ENCODE data around the gene ENTHD1.

The ENTHD1 gene, protein sequence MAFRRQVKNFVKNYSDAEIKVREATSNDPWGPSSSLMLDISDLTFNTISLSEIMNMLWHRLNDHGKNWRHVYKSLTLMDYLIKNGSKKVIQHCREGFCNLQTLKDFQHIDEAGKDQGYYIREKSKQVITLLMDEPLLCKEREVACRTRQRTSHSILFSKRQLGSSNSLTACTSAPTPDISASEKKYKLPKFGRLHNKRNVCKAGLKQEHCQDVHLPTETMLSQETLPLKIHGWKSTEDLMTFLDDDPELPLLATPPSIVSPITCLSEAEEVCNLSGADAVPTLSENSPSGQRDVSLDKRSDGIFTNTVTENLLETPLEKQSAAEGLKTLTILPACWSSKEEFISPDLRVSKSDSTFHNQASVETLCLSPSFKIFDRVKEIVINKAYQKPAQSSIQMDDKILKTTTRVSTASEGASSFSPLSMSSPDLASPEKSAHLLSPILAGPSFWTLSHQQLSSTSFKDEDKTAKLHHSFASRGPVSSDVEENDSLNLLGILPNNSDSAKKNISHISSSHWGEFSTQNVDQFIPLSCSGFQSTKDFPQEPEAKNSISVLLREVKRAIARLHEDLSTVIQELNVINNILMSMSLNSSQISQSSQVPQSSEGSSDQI

GRCh38 chr22:39893526-39893925 is at the start of gene ENTHD1:
Gene ENTHD1 (minus strand): TSS chr22:39893760. CDS start chr22:39887748, 6,012 bp downstream.
- DNase-seq (ENCODE audit: low spot score) = no peak

- DNase-seq (ENCODE audit: low spot score) = no peak
These were observed 49.8 kb upstream of the ENTHD1 start for GRCh38 chr22:39943337-39943736.

DNA sequence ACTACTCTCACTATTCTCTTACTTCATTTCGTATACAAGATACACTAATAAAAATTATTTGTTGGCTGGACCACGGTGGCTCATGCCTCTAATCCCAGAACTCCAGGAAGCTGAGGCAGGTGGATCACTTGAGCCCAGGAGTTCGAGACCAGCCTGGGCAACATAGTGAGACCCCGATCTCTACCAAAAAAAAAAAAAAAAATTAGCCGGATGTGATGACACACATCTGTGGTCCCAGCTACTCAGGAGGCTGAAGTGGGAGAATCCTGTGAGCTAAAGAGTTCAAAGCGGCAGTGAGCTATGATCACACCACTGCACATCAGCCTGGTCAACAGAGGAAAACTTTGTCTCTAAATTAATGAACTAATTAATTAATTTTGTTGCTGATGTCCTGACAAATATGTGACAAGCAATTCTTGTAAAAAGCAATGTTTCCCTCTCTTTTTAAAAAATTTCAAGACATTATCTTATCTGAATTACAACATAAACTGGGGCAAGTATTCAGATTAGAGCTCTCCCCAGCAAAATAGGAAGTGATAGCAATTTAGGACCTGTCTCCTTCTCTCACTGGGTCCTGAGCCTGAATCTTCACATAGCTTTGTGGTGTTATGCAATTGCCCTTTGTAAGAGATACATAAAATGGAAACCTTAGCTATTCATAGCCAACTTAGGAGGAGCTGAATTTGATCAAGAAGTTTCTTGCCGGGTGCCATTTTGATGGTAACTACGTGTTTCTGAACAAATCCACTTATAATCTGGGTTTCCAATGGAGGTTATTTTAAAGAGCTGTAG is 49.1 kb upstream of the ENTHD1 start:
- DNase-seq (ENCODE audit: low spot score) = no peak

DNA sequence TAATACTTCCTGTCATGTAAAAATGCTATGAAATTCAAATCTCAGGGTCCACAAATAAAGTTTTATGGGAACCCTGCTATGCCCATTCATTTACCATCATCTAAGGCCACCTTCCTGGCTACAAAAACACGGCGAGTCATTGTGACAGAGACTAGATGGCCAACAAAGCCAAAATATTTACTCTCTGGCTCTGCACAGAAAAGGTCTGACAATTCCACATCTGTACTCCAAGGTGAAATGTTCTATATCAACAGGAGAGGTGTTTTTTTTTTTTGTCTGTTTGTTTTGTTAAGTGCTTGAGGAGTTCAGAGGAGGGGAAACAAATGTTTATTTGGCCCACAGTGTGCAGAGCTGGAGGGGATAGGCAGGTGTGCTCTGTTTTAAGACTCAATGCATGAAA is 48.0 kb upstream of the ENTHD1 start:
- DNase-seq (ENCODE audit: low spot score) = no peak

DNA sequence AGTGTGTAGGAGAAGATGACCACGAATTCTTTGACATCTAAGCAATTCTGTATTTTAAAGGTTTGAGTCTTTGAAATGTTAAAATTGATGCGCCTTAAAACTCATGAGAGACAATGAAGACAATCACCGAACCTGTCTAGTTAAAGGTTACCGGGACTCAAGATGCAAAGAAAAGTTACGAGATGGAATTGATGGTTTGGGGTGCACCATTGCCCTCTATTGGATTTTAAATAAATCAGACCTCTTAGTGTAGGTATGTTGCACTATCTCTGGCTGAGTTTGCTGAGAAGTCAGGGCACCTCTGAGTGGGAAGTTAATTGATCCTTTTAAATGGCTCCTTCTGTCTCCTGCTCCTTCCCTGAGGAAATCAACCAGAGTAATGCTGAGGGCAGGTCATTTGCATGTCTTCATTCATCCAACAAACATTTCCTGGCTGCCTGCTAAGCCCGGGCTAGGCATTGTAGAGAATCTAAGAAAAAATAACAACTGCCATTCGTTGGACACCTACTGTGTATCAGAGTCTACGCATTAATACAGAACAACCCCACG is 47.3 kb upstream of the ENTHD1 start:
- no peak for DNase-seq (ENCODE audit: low spot score)

- DNase-seq (ENCODE audit: low spot score) = no peak
These were observed 46.3 kb upstream of the ENTHD1 start for GRCh38 chr22:39939830-39940229.

DNA sequence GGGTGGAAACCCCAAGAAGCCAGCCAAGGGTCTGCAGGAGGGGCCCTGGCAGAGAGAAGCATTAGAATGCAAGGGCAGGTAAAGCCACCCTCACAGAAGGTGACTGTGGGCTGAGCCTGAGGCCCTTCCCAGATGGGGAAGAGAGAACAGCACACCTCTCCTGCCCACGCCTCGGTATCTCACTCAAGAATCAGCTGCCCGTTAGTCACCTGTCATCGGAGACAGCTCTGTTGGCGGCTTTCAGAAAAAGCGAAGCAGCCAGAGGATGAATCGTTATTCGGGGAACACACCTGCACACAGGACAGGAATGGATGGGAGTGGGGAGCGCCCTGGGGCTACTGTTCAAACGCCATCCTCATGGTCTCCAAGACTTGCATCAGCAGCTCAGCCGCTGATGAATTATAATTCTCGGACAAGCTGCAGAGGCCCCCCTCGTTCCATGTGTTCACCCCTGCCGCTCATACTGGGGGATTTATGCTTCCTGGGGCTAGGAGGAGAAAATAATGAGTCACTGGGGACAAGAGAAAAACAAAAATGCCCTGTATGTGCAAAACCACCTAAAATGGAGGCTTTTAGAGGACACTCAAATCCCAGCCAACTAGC is 45.0 kb upstream of the ENTHD1 start:
- DNase-seq (ENCODE audit: low spot score) = no peak

DNA sequence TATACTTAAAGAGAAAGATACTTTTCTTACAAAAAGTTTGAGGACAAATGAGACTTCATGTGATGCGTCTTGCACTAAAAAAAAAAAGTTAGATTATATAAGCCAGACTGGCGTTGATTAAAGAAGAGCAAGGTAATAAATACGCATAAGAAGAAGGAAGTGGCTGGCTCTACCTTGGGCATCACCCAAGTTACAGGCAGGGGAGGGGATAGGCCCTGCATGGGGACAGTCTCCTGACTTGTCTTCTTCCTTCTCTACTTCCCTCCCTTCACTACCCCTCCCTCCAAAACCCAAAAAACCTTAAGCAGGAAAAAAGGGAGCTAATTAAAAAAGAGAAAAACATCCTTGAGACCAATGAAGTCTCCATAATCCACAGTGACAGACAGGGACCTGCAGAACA is 44.3 kb upstream of the ENTHD1 start:
- no peak for DNase-seq (ENCODE audit: low spot score)

DNA sequence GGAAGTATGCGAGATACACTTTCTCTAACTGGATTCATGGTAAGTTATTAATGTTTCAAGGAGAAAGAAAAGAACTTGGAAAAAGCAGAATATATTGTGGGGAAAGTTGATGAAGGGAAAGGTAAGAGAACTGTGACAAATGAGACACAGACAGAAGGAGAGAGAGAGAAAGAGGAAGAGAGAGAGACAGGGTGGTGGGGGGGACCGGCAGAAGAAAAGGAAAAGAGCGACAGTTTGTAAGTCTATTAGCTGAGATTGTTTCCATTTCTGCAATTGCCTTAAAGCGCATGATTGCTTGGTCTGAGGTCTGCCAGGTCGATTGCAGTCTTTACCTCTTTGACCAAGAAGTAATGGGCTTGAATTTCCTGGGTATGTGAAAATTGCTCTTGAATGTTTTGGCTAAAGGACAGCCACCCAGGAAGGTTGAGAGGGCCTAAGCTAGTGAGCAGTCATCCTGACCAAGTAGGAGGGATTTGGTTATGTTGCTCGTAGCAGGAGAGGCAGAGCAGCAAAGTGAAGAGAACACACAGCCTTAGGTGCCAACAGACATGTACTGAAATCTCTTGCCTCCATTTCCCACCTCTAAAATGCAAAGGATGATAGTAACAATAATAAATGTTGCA is 43.1 kb upstream of the ENTHD1 start:
- no peak for DNase-seq (ENCODE audit: low spot score)

GRCh38 chr22:39935612-39936011 is 42.1 kb upstream of the ENTHD1 start:
- DNase-seq (ENCODE audit: low spot score) = no peak

- no peak for DNase-seq (ENCODE audit: low spot score)
These were observed 41.6 kb upstream of the ENTHD1 start for GRCh38 chr22:39935116-39935515.

DNA sequence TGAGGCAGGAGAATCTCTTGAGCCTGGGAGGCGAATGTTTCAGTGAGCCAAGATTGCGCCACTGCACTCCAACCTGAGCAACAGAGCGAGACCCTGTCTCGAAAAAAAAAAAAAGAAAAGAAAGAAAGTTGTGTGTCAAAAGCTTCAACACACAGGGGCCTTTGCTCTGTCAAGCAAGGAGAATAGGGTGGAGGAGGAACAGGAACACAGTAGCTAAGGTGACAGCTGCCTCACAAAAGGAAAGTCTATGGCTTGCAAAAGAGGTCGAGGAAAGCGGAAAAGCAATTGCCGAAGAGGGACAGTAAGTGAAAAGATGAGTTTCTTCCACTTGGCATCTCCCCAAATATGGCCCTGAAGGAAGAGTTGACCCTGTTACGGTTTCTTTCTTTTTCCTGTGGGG is 40.2 kb upstream of the ENTHD1 start:
- no peak for DNase-seq (ENCODE audit: low spot score)

- DNase-seq (ENCODE audit: low spot score) = no peak
These were observed 39.5 kb upstream of the ENTHD1 start for GRCh38 chr22:39932918-39933649.

DNA sequence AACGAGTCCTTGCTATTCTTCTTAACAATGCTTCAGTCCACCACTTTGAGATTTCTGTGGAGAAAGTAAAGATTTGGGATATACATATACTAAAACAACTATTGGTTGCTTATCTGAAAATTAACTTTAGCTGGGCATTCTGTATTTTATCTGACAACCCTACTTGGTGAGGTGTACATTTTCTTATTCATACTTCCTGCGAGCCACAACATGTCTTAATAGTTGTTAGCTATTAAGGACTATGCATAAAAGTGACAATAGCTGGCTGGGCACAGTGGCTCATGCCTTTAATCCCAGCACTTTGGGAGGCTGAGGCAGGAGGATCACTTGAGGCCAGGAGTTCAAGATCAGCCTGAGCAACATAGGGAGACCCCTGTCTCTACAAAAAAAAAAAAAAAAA is 38.6 kb upstream of the ENTHD1 start:
- no peak for DNase-seq (ENCODE audit: low spot score)

DNA sequence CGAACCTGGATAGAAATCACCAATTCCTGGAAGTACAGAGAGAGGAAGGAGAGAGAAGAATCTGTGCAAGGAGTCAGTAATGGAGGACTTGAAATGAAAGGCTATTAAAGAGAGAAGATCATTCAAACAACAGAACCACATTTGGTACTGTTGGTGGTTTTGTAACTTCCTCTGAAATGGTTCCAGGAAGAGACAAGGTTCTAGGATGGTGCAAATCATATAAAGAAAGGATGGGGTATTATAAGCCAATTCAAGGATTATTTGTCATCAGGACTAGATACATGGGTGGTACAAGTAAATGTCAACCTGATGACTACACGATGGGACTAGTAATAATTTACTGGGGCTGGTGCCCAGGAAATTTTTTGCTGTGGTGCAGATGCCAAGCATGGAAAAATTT is 37.7 kb upstream of the ENTHD1 start:
- no peak for DNase-seq (ENCODE audit: low spot score)

- DNase-seq (ENCODE audit: low spot score) = no peak
These were observed 35.3 kb upstream of the ENTHD1 start for GRCh38 chr22:39928536-39929520.

- DNase-seq (ENCODE audit: low spot score) = no peak
These were observed 34.0 kb upstream of the ENTHD1 start for GRCh38 chr22:39927544-39927943.

- no peak for DNase-seq (ENCODE audit: low spot score)
These were observed 33.2 kb upstream of the ENTHD1 start for GRCh38 chr22:39926753-39927152.

DNA sequence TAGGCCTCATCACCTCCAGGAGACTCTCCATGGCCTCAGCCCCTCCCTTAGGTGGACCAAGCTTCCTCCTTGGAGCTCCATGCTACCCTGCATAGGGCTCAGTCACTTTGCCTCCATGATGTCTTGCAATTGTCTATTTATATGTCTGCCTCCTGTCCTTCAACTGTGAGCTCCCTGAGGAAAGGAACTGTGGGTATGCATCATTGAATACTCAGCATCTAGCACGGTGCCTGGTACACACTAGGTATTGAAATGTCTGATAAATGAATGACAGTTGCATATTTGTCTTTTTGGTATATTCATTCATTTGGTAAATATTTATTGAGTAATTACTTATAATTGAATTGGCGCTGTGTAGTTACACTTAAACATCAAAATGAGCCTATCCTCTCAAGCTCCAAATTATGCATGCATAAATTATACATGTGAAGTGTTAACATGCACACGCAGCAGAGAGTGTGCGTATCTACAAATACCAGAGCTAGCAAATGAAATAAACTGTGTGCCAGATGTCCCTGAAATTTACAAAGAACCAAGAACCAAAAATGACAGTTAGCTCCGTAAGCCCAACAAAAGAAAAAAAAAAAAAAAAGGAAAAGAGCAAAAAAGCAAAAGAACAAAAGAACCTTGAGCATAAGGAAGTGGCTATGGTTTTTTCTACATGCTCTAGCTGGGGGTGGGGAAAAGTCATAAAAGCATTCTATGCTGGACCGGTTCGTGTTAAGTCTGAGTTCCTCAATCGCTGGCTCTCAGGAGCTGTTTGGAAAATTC is 32.5 kb upstream of the ENTHD1 start:
- DNase-seq (ENCODE audit: low spot score) = no peak
